ENCODE measurements around the gene SLC39A11.

Gene SLC39A11

DNA sequence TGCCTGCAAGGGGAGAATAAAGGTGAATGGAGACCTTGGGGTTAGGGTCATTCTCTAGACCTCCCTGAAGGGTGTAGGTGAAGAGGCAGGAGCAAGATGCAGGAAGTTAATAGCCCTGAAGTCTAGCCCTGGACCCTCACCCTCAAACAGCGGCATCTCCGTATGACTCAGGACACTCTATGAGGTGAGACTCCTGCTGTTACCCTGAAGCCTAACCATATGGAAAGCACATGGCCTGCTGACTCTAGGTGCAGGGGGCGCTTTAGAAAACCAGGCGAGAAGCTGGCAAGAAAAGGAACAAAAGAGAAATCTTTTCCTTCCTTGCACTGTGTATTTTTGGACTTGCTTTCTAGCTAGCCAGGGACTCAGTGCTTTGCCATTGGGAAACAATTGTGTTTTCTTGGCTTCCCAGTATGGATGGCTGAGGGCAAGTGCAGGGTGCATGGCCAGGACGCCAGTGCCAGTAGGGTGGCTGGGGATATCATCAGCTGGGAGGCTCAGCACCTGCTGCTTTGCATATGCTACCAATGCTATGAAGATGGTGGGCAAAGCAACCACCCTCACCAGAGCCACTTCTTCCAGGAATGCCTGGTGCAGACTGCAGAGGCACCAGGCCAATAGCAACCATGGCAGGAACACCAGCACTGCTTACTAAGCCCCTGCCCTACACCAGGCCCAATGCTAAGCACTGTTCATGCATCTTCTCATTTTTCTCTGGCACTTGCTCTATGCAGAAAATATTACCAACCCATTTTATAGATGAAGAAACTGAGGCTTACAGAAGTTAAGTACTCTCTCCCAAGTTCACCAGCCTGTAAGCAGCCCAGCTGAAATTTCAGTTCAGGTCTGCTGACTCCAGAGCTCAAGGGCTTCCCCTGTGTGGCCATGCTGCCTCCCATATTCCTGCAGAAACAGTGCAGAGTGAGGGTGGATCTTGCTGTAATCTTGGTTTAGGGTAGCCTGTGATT is 425.1 kb downstream of the SLC39A11 start:
- no peak overlapping the region for H3K27ac ChIP-seq
- H3K36me3 ChIP-seq: no peaks in the 10 kb centered on the region; the same call in none of the 2 replicates
- no peak overlapping the region for H3K4me3 ChIP-seq (ENCODE audit: low read depth, low read length)
- H3K9me3 ChIP-seq (ENCODE audit: severe bottlenecking): peaks cover 5% of the 10 kb centered on the region
- no peak for DNase-seq
- TF ChIP-seq, protein P1, sequence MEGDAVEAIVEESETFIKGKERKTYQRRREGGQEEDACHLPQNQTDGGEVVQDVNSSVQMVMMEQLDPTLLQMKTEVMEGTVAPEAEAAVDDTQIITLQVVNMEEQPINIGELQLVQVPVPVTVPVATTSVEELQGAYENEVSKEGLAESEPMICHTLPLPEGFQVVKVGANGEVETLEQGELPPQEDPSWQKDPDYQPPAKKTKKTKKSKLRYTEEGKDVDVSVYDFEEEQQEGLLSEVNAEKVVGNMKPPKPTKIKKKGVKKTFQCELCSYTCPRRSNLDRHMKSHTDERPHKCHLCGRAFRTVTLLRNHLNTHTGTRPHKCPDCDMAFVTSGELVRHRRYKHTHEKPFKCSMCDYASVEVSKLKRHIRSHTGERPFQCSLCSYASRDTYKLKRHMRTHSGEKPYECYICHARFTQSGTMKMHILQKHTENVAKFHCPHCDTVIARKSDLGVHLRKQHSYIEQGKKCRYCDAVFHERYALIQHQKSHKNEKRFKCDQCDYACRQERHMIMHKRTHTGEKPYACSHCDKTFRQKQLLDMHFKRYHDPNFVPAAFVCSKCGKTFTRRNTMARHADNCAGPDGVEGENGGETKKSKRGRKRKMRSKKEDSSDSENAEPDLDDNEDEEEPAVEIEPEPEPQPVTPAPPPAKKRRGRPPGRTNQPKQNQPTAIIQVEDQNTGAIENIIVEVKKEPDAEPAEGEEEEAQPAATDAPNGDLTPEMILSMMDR (IDR thresholded peaks at IDR 0.05; ENCODE audit: low read depth, low read length): no peak
- H3K27me3 ChIP-seq (ENCODE audit: insufficient read depth, low read depth, severe bottlenecking): no peaks in the 10 kb centered on the region

DNA sequence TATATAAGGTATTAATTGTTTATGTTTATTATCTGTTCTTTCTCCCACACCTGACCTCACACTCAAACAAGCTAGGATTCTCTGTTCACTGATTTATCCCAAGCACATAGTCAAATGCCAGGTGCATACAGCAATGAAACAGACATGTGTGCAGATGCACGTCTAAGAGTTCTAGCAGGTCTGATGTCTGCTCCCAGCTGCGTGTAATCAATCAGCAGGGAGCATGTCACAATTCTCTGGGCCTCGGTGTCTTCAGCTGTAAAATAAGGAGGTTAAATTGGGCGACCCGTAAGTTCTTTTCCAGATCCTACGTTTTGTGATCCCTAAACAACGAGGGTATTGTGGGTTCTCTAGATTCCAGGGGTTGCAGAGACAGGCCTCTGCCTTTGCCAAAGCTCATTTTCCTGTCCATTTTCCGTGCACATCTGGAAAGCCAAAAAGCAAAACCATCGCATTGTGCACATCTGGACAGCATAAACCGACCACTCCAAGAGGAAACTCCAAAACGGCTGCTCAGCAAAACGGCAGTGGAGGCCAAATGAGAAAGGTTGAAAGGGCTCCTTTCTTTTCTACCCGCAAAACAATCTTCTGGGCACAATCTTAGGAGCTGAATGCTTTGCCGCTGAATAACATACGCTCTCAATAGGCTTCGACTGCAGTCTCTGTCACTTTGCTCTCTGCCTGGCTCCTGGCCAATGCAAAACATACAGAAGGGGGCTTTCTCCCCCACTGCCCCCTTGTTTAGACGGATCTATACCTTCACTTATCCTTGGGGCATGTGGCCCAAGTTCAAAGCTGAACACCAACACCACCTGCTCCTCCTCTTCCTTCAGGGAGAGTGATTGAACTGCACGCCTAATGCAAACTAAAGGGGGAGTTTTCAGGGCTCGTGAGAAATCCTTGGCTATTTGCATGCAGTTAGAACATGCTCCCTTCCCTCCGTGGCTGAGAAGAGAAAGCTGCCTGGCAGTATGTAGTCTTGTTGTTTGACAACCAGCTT is 426.3 kb downstream of the SLC39A11 start:
- DNase-seq: no peak
- no peak overlapping the region for H3K27ac ChIP-seq

DNA sequence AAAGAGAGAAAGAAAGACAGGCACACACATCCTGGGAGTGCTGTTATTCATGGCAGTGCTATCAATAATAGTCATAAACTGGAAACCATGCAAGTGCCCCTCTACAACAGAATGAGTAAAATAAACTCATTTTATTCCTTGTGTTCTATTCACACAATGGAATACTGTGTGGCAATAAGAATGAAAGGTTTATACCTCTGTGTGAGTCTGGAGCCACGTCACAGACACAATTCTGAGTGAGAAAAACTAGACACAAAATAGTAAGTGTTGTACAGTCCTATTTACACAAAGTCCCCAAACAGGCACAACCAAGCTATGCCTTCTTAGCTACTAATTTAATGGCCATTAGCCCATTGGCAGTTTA is 429.7 kb downstream of the SLC39A11 start:
- H3K27me3 ChIP-seq (ENCODE audit: insufficient read depth, low read depth, severe bottlenecking): no peaks in the 10 kb centered on the region
- no peak overlapping the region for H3K4me3 ChIP-seq (ENCODE audit: low read depth, low read length)
- TF ChIP-seq, protein P1 (IDR thresholded peaks at IDR 0.05; ENCODE audit: low read depth, low read length): no peak
- H3K36me3 ChIP-seq: peaks cover 4% of the 10 kb centered on the region; the same call in 1 of the 2 replicates
- peaks cover 5% of the 10 kb centered on the region for H3K9me3 ChIP-seq (ENCODE audit: severe bottlenecking)
- no peak overlapping the region for H3K27ac ChIP-seq
- DNase-seq: no peak

More for the DNA sequence above, 426.3 kb downstream of the SLC39A11 start:
- Histone ChIP-seq H3K36me3 (peaks cover 4% of the 10 kb centered on the region), H3K4me3 (ENCODE audit: low read depth, low read length) (no peak overlapping the region), H3K27me3 (ENCODE audit: insufficient read depth, low read depth, severe bottlenecking) (no peaks in the 10 kb centered on the region), H3K9me3 (ENCODE audit: severe bottlenecking) (peaks cover 5% of the 10 kb centered on the region)
- TF ChIP-seq, protein P1 (IDR thresholded peaks at IDR 0.05; ENCODE audit: low read depth, low read length): no peak

DNA sequence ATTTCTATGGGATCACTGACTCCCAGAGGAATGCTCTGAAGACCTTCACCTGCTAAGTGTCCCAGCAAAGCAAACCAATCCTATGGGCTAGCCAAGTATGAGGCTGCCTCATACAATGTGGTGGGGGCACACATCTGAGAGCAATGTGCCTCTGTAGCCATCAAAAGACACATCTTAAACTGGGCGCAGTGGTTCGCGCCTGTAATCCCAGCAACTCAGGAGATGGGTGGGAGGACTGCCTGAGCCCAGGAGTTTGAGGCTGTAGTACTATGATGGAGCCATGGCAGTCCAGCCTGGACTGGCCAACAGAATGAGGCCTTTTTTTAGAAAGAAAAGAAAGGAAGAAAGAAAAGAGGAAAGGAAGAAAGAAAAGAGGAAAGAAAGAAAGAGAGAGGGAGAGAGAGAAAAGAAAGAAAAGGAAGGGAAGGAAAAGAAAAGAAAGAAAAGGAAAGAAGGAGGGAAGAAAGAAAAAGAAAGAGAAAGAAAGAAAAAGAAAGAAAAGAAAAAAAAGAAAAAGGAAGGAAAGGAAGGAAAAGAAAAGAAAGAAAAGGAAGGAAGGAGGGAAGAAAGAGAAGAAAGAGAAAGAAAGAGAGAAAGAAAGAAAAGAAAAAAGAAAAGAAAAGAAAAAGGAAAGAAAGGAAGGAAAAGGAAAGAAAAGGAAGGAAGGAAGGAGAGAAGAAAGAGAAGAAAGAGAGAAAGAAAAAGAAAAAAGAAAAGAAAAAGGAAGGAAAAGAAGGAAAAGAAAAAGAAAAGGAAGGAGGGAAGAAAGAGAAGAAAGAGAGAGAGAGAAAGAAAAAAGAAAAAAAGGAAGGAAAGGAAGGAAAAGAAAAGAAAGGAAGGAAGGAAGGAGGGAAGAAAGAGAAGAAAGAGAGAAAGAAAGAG is 430.3 kb downstream of the SLC39A11 start:
- TF ChIP-seq, protein P1 (IDR thresholded peaks at IDR 0.05; ENCODE audit: low read depth, low read length): no peak
- no peaks in the 10 kb centered on the region for H3K27me3 ChIP-seq (ENCODE audit: insufficient read depth, low read depth, severe bottlenecking)
- no peak overlapping the region for H3K27ac ChIP-seq
- no peak overlapping the region for H3K4me3 ChIP-seq (ENCODE audit: low read depth, low read length)
- H3K9me3 ChIP-seq (ENCODE audit: severe bottlenecking): peaks cover 5% of the 10 kb centered on the region
- no peak for DNase-seq
- peaks cover 4% of the 10 kb centered on the region; the same call in 1 of the 2 replicates for H3K36me3 ChIP-seq

Measured in WERI-Rb-1 (cell line).